ENCODE data around the gene SPTSSA. TPM values are rescaled to one million over a fixed set of nuclear protein-coding genes. Genes with fewer than 3 reads are reported as not detected.
A peak's percentile ranks its signal among the peaks of the same experiment; 100 is the strongest.
"Not testable (repeated sequence)": the region's sequence is repeated elsewhere in the genome, so short reads cannot be mapped to it uniquely, and the experiment has no call there.

Gene SPTSSA, protein sequence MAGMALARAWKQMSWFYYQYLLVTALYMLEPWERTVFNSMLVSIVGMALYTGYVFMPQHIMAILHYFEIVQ
- 27.1 TPM for polyA plus RNA-seq (2013, experiment 1 of 2)
- polyA plus RNA-seq (2013, experiment 2 of 2) = 27.1 TPM

DNA sequence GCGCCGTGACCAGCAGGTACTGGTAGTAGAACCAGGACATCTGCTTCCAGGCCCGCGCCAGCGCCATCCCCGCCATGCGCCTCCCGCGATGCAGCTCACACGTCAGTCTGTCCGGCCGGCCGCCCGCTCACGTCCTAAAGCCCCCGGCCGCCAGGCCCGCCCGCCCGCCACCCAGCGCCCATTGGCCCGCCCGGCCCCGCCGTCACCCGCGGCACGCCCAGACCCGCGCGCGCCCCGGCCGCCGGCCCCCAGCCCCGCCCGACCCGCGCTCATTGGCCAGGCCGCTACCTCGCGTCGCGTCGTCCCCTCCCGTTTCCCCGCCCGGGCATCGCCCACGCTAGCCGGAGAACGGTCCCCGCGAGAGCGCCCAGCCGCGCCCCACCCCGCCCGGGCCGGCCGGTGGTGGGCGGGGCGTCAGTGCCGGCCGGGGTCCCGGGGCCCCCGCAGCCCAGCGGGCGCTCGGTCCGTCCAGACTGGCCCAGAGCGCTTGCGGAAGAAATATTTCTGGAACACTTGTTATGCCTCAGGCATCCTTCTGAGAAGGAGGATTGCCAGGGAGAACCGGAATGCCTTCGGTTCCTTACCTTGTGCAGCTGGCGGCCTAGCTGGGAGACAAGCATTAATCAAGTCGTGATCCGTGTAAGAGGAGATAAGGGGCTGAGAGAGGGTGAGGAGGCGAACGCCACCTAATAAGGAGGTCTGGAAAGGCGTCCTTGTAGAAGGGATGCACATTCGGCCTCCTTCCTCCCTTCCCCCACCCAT is at the start of gene SPTSSA:
Gene SPTSSA, minus strand, starts transcription at position 109 of the 762 bp plus-strand sequence. Its CDS starts 33 bp downstream, at position 76.
- peaks cover 3 to 4% of the 10 kb centered on the region in 2 donors for H3K4me1 ChIP-seq (ENCODE audit: control insufficient read depth in 2 of 2, insufficient read depth in 1 of 2, low read depth in 1 of 2, low read length in 2 of 2)
- H3K4me2 ChIP-seq (ENCODE audit: insufficient read depth, low read length, poor library complexity, severe bottlenecking) = peak within 1 kb of the TSS; percentile 77
- no CpG with 5 or more reads among the region's 82 CpGs for WGBS, 2 donors (ENCODE audit: extremely low coverage in 2 of 2, insufficient read length in 2 of 2, insufficient replicate concordance in 1 of 2)
- H3K18ac ChIP-seq (ENCODE audit: low read length) = peak within 1 kb of the TSS; percentile 92
- no peaks in the 10 kb centered on the region for H3K9me3 ChIP-seq (replicated peaks in 1 of 2; ENCODE audit: control insufficient read depth in 2 of 2, insufficient read depth in 1 of 2, low read depth in 1 of 2, low read length in 2 of 2)
- H3K9ac ChIP-seq (ENCODE audit: low read depth, low read length, poor library complexity) = peak within 1 kb of the TSS; percentile 91
- peak within 1 kb of the TSS; percentile 77 to 85 for H3K4me3 ChIP-seq (ENCODE audit: low read length in 2 of 2)
- no peak within 1 kb of the TSS for H2BK120ac ChIP-seq (ENCODE audit: low read depth, low read length)
- no peaks in the 10 kb centered on the region for H3K79me1 ChIP-seq (ENCODE audit: low read depth, low read length)
- H3K23ac ChIP-seq (ENCODE audit: low read depth, low read length, poor library complexity) = peak within 1 kb of the TSS; percentile 98
- H2BK12ac ChIP-seq (ENCODE audit: low read length) = no peak within 1 kb of the TSS
- peak within 1 kb of the TSS; percentile 11 for H2AK5ac ChIP-seq (ENCODE audit: low read depth, low read length)
- H2AFZ ChIP-seq (ENCODE audit: low read length) = peak within 1 kb of the TSS; percentile 93
- no peaks in the 10 kb centered on the region for H3K27me3 ChIP-seq (ENCODE audit: control insufficient read depth in 3 of 3, insufficient read depth in 3 of 3, low read depth in 1 of 3, low read length in 3 of 3)
- H3K14ac ChIP-seq (ENCODE audit: low read length) = no peak within 1 kb of the TSS
- DNase-seq (ENCODE audit: low spot score) = peak; percentile 87
- peak within 1 kb of the TSS; percentile 82 for H3K27ac ChIP-seq (replicated peaks; ENCODE audit: low read length)
- H2BK5ac ChIP-seq (ENCODE audit: low read length) = peak within 1 kb of the TSS; percentile 67
- peak within 1 kb of the TSS; percentile 34 for H4K91ac ChIP-seq (ENCODE audit: low read depth, low read length, poor library complexity)
- no peak within 1 kb of the TSS for H4K8ac ChIP-seq (ENCODE audit: low read depth, low read length)
- H3K4ac ChIP-seq (ENCODE audit: low read length) = no peak within 1 kb of the TSS
- peaks cover 0 to 3% of the 10 kb centered on the region in 2 donors for H3K36me3 ChIP-seq (replicated peaks in 1 of 2; ENCODE audit: control insufficient read depth in 2 of 2, insufficient read depth in 2 of 2, low read length in 2 of 2)
- H2BK15ac ChIP-seq (ENCODE audit: low read length) = no peak within 1 kb of the TSS

DNA sequence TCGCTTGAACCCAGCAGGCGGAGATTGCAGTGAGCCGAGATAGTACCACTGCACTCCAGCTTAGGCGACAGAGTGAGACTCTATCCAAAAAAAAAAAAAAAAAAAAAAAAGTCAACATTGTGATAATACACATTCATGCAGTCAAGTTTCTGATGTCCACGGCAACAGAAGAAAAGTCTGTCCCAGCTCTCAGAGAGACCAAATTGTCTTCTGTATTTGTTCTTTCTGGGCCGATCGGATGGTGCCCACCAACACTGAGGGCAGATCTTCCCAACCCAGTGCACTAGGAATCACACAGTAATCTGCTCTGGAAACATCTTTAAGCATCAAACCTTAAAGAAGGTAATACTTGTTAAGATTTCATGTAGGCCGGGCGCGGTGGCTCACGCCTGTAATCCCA is 45.8 kb upstream of the SPTSSA start:
- H4K91ac ChIP-seq (ENCODE audit: low read depth, low read length, poor library complexity) = no peak overlapping the region
- WGBS, 2 donors (ENCODE audit: extremely low coverage in 2 of 2, insufficient read length in 2 of 2, insufficient replicate concordance in 1 of 2) = no CpG with 5 or more reads among the region's 11 CpGs
- H3K36me3 ChIP-seq (replicated peaks in 1 of 2; ENCODE audit: control insufficient read depth in 2 of 2, insufficient read depth in 2 of 2, low read length in 2 of 2) = no peaks in the 10 kb centered on the region

DNA sequence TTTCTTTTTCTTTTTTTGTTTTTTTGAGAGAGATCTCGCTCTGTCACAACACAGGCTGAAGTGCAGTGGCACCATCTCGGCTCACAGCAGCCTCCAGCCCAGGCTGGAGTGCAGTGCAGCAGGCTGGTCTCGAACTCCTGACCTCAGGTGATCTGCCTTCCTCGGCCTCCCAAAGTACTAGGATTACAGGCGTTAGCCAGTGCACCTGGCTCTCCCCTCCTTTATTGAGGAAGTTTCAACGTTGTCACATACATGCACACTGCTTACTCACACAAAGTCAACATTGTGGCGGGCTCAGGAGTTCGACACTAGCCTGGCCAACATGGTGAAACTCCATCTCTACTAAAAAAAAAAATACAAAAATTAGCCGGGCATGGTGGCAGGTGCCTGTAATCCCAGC is 45.4 kb upstream of the SPTSSA start:
- Histone ChIP-seq H4K8ac (ENCODE audit: low read depth, low read length) (no peak overlapping the region), H3K36me3 (replicated peaks in 1 of 2; ENCODE audit: control insufficient read depth in 2 of 2, insufficient read depth in 2 of 2, low read length in 2 of 2) (no peaks in the 10 kb centered on the region)

More for the DNA sequence above, 45.8 kb upstream of the SPTSSA start:
- Histone ChIP-seq H3K27me3 (ENCODE audit: control insufficient read depth in 3 of 3, insufficient read depth in 3 of 3, low read depth in 1 of 3, low read length in 3 of 3) (no peaks in the 10 kb centered on the region), H2AFZ (ENCODE audit: low read length) (no peak overlapping the region), H3K18ac (ENCODE audit: low read length) (no peak overlapping the region), H3K4me2 (ENCODE audit: insufficient read depth, low read length, poor library complexity, severe bottlenecking) (no peak overlapping the region), H2BK5ac (ENCODE audit: low read length) (no peak overlapping the region), H3K27ac (replicated peaks; ENCODE audit: low read length) (no peak overlapping the region), H3K23ac (ENCODE audit: low read depth, low read length, poor library complexity) (no peak overlapping the region), H3K4ac (ENCODE audit: low read length) (no peak overlapping the region), H4K8ac (ENCODE audit: low read depth, low read length) (no peak overlapping the region), H3K4me3 (ENCODE audit: low read length in 2 of 2) (no peak overlapping the region), H3K4me1 (ENCODE audit: control insufficient read depth in 2 of 2, insufficient read depth in 1 of 2, low read depth in 1 of 2, low read length in 2 of 2) (no peaks in the 10 kb centered on the region), H3K9me3 (replicated peaks in 1 of 2; ENCODE audit: control insufficient read depth in 2 of 2, insufficient read depth in 1 of 2, low read depth in 1 of 2, low read length in 2 of 2) (no peaks in the 10 kb centered on the region), H3K79me1 (ENCODE audit: low read depth, low read length) (no peaks in the 10 kb centered on the region), H2BK12ac (ENCODE audit: low read length) (no peak overlapping the region), H2BK120ac (ENCODE audit: low read depth, low read length) (no peak overlapping the region), H3K14ac (ENCODE audit: low read length) (no peak overlapping the region), H3K9ac (ENCODE audit: low read depth, low read length, poor library complexity) (no peak overlapping the region), H2AK5ac (ENCODE audit: low read depth, low read length) (no peak overlapping the region), H2BK15ac (ENCODE audit: low read length) (no peak overlapping the region)
- DNase-seq (ENCODE audit: low spot score) = no peak

DNA sequence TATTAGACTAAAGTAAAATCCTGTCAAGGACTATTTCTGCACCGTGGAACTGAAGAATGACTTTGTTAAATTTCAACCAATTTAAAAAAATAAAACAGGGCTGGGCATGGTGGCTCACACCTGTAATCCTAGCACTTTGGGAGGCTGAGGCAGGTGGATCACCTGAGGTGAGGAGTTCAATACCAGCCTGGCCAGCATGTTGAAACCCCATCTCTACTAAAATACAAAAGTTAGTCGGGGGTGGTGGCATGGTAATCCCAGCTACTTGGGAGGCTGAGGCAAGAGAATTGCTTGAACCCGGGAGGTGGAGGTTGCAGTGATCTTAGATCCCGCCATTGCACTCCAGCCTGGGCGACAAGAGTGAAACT is 43.1 kb upstream of the SPTSSA start:
- not testable (repeated sequence) for H3K23ac ChIP-seq (ENCODE audit: low read depth, low read length, poor library complexity); H3K4me2 ChIP-seq (ENCODE audit: insufficient read depth, low read length, poor library complexity, severe bottlenecking); H4K8ac ChIP-seq (ENCODE audit: low read depth, low read length); H4K91ac ChIP-seq (ENCODE audit: low read depth, low read length, poor library complexity); H2BK5ac ChIP-seq (ENCODE audit: low read length); H3K9ac ChIP-seq (ENCODE audit: low read depth, low read length, poor library complexity); H2BK12ac ChIP-seq (ENCODE audit: low read length); DNase-seq (ENCODE audit: low spot score); H2BK15ac ChIP-seq (ENCODE audit: low read length); H3K14ac ChIP-seq (ENCODE audit: low read length); H2BK120ac ChIP-seq (ENCODE audit: low read depth, low read length); H3K18ac ChIP-seq (ENCODE audit: low read length); H3K4ac ChIP-seq (ENCODE audit: low read length); H3K9me3 ChIP-seq (replicated peaks in 1 of 2; ENCODE audit: control insufficient read depth in 2 of 2, insufficient read depth in 1 of 2, low read depth in 1 of 2, low read length in 2 of 2); H3K4me3 ChIP-seq (ENCODE audit: low read length in 2 of 2); H3K36me3 ChIP-seq (replicated peaks in 1 of 2; ENCODE audit: control insufficient read depth in 2 of 2, insufficient read depth in 2 of 2, low read length in 2 of 2); H2AK5ac ChIP-seq (ENCODE audit: low read depth, low read length); H3K4me1 ChIP-seq (ENCODE audit: control insufficient read depth in 2 of 2, insufficient read depth in 1 of 2, low read depth in 1 of 2, low read length in 2 of 2); H3K27ac ChIP-seq (replicated peaks; ENCODE audit: low read length); H3K79me1 ChIP-seq (ENCODE audit: low read depth, low read length); H2AFZ ChIP-seq (ENCODE audit: low read length); H3K27me3 ChIP-seq (ENCODE audit: control insufficient read depth in 3 of 3, insufficient read depth in 3 of 3, low read depth in 1 of 3, low read length in 3 of 3)
- WGBS, 2 donors (ENCODE audit: extremely low coverage in 2 of 2, insufficient read length in 2 of 2, insufficient replicate concordance in 1 of 2) = no CpG with 5 or more reads among the region's 5 CpGs

More for the DNA sequence above, 45.4 kb upstream of the SPTSSA start:
- H3K18ac ChIP-seq (ENCODE audit: low read length) = no peak overlapping the region
- no peaks in the 10 kb centered on the region for H3K9me3 ChIP-seq (replicated peaks in 1 of 2; ENCODE audit: control insufficient read depth in 2 of 2, insufficient read depth in 1 of 2, low read depth in 1 of 2, low read length in 2 of 2)
- H2BK15ac ChIP-seq (ENCODE audit: low read length) = no peak overlapping the region
- no peak overlapping the region for H2AFZ ChIP-seq (ENCODE audit: low read length)
- no peak overlapping the region for H3K27ac ChIP-seq (replicated peaks; ENCODE audit: low read length)
- no CpG with 5 or more reads among the region's 9 CpGs for WGBS, 2 donors (ENCODE audit: extremely low coverage in 2 of 2, insufficient read length in 2 of 2, insufficient replicate concordance in 1 of 2)
- no peak overlapping the region for H4K91ac ChIP-seq (ENCODE audit: low read depth, low read length, poor library complexity)
- no peak overlapping the region for H2BK5ac ChIP-seq (ENCODE audit: low read length)
- H3K14ac ChIP-seq (ENCODE audit: low read length) = no peak overlapping the region
- DNase-seq (ENCODE audit: low spot score) = no peak
- no peak overlapping the region for H2BK120ac ChIP-seq (ENCODE audit: low read depth, low read length)
- no peak overlapping the region for H3K9ac ChIP-seq (ENCODE audit: low read depth, low read length, poor library complexity)
- H2BK12ac ChIP-seq (ENCODE audit: low read length) = no peak overlapping the region
- no peak overlapping the region for H3K4me2 ChIP-seq (ENCODE audit: insufficient read depth, low read length, poor library complexity, severe bottlenecking)
- peaks cover 0 to under 1% of the 10 kb centered on the region in 2 donors for H3K4me1 ChIP-seq (ENCODE audit: control insufficient read depth in 2 of 2, insufficient read depth in 1 of 2, low read depth in 1 of 2, low read length in 2 of 2)
- H3K4me3 ChIP-seq (ENCODE audit: low read length in 2 of 2) = no peak overlapping the region
- no peaks in the 10 kb centered on the region for H3K79me1 ChIP-seq (ENCODE audit: low read depth, low read length)
- H2AK5ac ChIP-seq (ENCODE audit: low read depth, low read length) = peak overlapping the region; percentile 63
- no peak overlapping the region for H3K23ac ChIP-seq (ENCODE audit: low read depth, low read length, poor library complexity)
- no peaks in the 10 kb centered on the region for H3K27me3 ChIP-seq (ENCODE audit: control insufficient read depth in 3 of 3, insufficient read depth in 3 of 3, low read depth in 1 of 3, low read length in 3 of 3)
- H3K4ac ChIP-seq (ENCODE audit: low read length) = no peak overlapping the region
